Measurements from ENCODE around the gene CST3.

CST3 gene

GRCh38 chr20:23601715-23602114 lies 36.0 kb downstream of the CST3 start:
- DNase-seq (ENCODE audit: low read depth), result no peak

- no peak for DNase-seq (ENCODE audit: low read depth)
Observed at GRCh38 chr20:23598481-23598880, 39.3 kb downstream of the CST3 start.

- DNase-seq (ENCODE audit: low read depth), result no peak
Observed at GRCh38 chr20:23596579-23597250, 41.0 kb downstream of the CST3 start.

GRCh38 chr20:23595941-23596340 lies 41.8 kb downstream of the CST3 start:
- no peak for DNase-seq (ENCODE audit: low read depth)

- no peak for DNase-seq (ENCODE audit: low read depth)
Observed at GRCh38 chr20:23588434-23589403, 49.0 kb downstream of the CST3 start.

GRCh38 chr20:23587631-23588030 lies 50.1 kb downstream of the CST3 start:
- no peak for DNase-seq (ENCODE audit: low read depth)

- no peak for DNase-seq (ENCODE audit: low read depth)
Observed at GRCh38 chr20:23586735-23587525, 50.8 kb downstream of the CST3 start.

GRCh38 chr20:23585808-23586734 lies 51.7 kb downstream of the CST3 start:
- no peak for DNase-seq (ENCODE audit: low read depth)

GRCh38 chr20:23585449-23585807 lies 52.3 kb downstream of the CST3 start:
- DNase-seq (ENCODE audit: low read depth), result no peak

GRCh38 chr20:23584434-23585199 lies 53.1 kb downstream of the CST3 start:
- DNase-seq (ENCODE audit: low read depth), result no peak

Data from stimulated activated CD8-positive, alpha-beta memory T cell treated with anti-CD3 and anti-CD28 coated beads, Interleukin-12 subunit alpha, Interleukin-12 subunit beta, amount 100 ng/mL, for 1 hour (primary cell).